HPDE6-E6E7 (cell line): ENCODE results near the gene PHPT1.
A peak's percentile ranks its signal among the peaks of the same experiment; 100 is the strongest.
"Not testable (repeated sequence)": the region's sequence is repeated elsewhere in the genome, so short reads cannot be mapped to it uniquely, and the experiment has no call there.

Experiments
- DNase-seq: peaks from one replicate; pipeline ENCODE4 v3.0.0; 2011; ENCODE audit warnings: missing footprints; ENCODE audit errors: extremely low spot score

PHPT1 gene

DNA sequence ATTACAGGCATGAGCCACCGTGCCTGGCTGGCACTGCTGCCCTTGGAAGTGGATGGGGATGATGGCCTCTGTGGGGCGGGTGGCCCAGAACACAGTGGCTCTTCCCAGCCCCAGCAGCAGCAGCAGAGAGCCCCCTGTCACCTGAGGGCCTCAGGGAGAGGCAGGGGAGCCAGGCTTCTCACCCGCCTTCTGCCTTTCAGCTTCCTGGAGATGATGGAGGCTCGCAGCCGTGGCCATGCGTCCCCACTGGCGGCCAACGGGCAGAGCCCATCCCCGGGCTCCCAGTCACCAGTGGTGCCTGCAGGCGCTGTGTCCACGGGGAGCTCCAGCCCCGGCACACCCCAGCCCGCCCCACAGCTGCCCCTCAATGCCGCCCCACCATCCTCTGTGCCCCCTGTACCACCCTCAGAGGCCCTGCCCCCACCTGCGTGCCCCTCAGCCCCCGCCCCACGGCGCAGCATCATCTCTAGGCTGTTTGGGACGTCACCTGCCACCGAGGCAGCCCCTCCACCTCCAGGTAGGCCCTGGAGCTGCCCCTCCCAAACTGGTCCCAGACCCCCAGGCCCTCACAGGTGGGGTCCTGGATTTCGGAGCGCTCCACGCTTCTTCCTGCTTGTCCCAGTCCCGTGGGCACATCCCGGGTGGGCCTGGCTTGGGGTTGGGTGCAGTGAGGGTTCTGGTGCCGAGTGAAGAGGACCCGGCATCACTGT is 11.9 kb upstream of the PHPT1 start:
- no peak for DNase-seq

GRCh38 chr9:136837856-136838277 is 11.3 kb upstream of the PHPT1 start:
- not testable (repeated sequence) for DNase-seq

DNA sequence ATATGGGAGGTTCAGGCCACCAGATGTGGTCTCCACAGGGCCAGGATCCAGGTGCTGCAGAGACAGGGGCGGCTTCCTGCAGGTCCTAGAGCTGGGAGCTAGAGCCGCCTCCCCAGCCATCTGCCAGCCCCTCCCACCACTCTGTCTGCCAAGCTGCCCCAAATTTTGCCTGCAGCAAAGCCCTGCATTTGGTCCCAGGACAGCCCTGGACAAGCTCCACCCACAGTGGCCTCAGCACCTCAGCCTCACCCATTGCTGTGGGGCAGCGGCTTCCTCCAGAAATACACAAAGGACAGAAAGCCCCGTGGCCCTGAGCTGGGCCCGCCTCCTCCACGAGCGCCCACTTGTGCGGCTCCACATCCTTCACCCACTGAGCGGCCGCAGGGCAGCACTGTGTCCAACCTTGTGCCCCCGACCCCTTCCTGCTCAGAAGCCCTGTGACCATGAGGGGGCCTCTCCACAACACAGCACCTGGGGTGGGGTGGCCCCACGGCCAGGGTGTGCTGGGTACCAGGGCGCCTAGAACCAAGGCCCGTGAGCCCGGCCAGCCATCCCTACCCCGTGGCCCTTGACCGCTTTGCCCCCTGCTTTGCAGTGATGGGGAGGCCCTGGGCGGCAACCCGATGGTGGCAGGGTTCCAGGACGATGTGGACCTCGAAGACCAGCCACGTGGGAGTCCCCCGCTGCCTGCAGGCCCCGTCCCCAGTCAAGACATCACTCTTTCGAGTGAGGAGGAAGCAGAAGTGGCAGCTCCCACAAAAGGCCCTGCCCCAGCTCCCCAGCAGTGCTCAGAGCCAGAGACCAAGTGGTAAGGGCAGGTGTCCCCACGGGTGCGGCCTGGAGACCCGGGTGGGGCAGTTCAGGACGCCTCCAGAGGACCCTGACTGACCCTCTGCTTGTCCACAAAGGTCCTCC is 10.6 kb upstream of the PHPT1 start:
- DNase-seq: no peak

DNA sequence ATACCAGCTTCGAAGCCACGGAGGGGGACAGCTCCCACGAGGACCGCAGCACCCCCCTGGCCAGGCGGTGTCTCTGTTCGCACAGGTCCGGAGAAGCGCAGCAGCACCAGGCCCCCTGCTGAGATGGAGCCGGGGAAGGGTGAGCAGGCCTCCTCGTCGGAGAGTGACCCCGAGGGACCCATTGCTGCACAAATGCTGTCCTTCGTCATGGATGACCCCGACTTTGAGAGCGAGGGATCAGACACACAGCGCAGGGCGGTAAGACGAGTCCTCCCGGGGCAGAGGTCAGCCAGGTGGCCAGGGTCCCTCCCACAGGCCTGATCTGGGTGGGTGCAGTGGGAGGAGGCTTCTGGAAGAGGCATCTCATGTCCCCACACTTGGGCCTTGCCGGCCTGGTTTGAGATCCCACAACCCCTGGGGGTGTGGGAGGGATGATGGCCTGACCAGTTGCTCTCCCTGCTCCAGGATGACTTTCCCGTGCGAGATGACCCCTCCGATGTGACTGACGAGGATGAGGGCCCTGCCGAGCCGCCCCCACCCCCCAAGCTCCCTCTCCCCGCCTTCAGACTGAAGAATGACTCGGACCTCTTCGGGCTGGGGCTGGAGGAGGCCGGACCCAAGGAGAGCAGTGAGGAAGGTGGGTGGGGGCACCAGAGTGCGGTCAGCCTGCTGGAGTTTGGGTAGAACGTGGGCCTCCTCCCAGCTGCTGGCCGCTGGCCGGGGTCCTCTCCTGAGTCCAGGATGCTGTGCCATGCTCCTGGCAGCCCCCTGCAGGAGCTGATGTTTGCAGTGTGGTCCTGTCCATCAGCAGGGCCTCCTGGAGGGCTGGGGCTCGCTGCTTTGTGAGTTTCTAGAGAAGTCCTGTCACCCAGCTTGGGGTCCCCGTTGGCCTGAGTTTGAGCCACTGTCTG is 9.7 kb upstream of the PHPT1 start:
- DNase-seq: no peak

- DNase-seq: no peak
Observed at GRCh38 chr9:136840140-136840876, 8.9 kb upstream of the PHPT1 start.

GRCh38 chr9:136840877-136841645 is 8.1 kb upstream of the PHPT1 start:
- no peak for DNase-seq

GRCh38 chr9:136841646-136842379 is 7.4 kb upstream of the PHPT1 start:
- not testable (repeated sequence) for DNase-seq

DNA sequence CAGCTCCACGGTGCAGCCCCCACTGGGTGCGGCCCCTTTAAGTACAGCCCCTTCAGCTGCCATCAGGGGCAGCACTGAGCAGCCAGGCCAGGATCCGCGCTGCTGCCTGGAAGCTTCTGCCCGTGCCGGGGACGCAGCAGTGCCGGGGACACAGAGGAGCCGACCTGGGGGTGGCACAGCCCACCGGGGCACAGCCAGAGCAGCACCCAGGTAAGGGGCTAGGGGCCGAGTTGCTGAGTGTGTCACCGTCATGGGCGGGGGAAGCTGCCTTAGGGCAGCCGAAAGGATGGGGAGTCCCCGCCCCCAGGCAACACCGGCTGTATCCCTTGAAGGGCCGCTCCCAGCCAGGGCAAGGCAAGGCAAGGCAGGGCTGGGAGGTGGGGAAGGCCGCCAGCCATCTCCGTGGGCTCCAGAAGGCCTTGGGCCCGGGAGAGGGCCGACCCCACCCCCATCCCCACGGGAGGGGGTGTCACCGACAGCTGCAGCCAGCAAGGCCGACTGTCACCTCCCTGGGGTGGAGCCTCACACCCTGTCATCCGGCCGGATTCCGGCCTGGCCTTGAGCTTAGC is 6.7 kb upstream of the PHPT1 start, which contains the start of gene AJM1:
Gene AJM1, plus strand, starts transcription at position 99 of the 569 bp plus-strand sequence. CDS start 1,937 bp downstream, outside the sequence.
- DNase-seq: peak; percentile 61

GRCh38 chr9:136843159-136843800 is 5.9 kb upstream of the PHPT1 start:
- DNase-seq: not testable (repeated sequence)

DNA sequence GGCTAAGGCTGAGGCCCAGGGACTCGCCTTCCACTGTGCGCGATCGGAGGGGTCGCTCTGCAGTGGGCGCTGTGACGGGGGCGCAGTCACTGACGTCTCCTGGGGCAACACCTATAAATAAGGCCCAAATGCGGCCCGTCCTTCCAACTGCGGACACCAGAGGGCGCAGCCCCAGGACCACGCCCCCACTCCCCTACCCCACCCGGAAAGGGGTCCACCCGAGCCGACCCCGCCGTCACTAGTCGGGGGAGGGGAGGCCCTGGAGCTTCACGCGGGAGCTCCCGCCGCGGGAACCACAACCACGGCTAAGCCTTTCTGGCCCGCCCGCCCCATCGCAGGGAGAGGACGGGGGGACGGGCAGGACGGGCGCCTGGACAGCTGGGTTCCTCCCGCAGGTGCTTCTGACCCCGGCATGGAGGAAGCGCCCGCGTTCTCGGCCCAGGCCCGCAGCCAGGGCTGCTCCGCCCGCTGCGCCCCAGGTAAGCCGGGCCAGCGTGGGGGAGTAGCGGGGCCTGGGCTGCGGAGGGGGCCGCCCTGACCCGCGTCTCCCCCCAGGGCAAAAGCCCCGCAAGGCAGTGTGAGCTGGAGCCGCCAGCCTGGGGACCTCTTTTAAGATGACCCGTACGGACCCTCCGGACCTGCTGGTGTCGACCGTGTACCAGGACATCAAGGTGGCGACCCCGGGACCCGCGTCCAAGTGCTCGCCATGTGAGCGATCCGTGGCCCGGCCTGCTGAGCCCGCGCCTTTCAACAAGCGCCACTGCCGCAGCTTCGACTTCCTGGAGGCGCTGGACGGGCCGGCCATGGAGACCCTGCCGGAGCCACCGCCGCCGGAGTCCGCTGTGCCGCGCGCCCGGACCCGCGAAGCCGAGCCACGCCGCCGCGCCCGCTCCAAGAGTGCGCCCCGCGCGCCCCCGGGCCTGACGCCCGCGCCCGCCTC is 5.1 kb upstream of the PHPT1 start:
- DNase-seq: not testable (repeated sequence)

- DNase-seq: no peak
Observed at GRCh38 chr9:136844761-136845464, 4.3 kb upstream of the PHPT1 start.

DNA sequence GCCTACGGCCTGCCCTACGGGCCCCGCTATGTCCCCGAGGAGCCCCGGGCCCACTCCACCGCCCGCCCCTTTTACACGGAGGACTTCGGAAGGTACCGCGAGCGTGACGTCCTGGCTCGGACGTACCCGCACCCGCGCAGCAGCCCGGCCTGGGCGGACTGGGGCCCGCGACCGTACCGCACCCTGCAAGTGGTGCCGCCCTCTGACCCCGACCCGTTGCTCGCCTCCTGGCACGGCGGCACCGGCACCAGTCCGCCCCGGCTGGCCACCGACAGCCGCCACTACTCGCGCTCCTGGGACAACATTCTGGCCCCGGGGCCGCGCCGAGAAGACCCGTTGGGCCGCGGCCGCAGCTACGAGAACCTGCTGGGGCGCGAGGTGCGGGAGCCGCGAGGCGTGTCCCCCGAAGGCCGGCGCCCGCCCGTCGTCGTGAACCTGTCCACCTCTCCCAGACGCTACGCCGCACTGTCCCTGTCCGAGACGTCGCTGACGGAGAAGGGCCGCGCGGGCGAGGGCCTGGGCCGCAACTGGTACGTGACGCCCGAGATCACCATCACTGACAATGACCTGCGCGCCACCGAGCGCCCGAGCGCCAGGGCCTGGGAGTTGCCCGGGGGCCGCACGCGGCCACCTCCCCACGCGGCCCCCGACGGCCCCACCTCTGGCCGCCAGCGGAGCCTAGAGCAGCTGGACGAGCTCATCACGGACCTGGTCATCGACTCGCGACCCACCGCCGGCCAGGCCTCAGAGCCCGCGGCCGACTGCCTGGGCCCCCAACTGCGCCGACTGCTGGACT is 3.5 kb upstream of the PHPT1 start:
- DNase-seq: no peak

GRCh38 chr9:136846376-136847087 is 2.7 kb upstream of the PHPT1 start:
- no peak for DNase-seq

DNA sequence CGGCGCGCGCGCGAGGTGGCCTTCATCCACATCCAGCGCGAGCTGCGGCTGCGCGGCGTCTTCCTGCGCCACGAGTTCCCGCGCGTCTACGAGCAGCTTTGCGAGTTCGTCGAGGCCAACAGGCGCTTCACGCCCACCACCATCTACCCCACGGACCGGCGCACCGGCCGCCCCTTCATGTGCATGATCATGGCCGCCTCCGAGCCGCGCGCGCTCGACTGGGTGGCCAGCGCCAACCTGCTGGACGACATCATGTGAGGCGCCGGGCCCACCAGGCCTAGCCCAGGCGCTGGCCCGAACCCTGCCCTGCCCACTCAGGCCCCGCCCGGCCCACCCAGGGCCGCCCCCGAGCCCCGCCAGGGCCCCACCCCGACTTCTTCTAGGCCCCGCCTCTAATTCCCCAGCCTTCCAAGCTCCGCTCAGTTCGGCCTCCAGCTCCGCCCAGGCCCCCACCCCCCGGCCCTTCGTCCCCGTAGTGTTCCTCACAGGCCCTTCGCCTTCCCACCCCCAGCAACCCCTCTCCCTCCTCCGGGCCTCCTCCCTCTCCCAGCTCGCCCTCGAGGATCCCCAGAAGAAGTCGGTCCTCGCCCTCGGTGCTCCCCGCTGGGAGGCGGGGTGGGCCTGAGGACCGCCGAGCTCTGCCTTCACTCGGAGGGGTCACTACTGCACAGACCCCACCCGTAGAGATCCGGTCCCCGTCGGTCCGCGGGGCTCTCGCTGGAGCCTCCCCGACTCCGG is 2.0 kb upstream of the PHPT1 start:
- DNase-seq: no peak
